GM20000 (cell line): ENCODE results near the gene HCRT.

Experiments
- DNase-seq: peaks from one replicate; pipeline ENCODE4 v3.0.0; 2012; ENCODE audit warnings: low spot score
- TF ChIP-seq, protein P1 (sequence below): IDR thresholded peaks from 2 replicates; pipeline ENCODE4 v1.5.1; 2012; ENCODE audit warnings: mild to moderate bottlenecking, control low read depth; ENCODE audit errors: extremely low read depth, missing control alignments

HCRT gene

DNA sequence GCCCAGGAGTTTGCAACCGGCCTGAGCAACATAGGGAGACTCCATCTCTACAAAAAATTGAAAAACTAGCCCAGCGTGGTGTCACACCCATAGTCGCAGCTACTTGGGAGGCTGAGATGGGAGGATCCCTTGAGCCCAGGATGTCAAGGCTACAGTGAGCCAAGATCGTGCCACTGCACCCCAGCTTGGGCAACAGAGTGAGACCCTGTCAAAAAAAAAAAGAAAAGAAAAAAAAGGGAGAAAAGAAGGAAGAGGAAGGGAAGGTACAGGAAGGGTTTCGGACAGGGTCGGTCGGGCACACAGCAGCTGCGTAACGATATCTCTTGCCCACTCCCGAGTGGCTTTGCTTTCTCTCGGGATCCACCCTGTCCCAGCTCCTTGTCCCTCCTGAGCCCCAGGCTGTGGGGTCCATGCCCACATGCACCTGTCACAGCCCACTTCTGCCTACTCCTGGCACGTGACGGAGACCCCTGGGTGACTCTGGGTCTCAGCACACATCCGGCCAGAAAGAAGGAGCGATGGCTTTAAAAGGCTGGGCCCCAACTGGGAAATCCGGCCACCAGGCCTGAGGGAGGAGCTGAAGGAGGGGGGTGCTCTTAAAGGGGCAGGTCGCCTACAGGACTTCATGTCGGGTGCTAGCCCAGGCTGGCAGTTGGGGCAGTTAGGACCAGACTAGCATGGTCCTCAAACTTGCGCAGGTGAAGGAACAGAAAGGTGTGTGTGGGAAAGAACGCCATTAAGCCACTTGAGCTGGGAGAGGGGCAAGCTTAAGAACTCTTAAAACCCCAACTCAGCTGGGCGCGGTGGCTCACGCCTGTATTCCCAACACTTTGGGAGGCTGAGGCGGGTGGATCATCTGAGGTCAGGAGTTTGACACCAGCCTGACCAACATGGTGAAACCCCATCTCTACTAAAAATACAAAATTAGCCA, 9.0 kb upstream of the HCRT start, which contains the start of gene GHDC:
Gene GHDC, minus strand, starts transcription at position 526 of the 931 bp plus-strand sequence. CDS start 913 bp downstream, outside the sequence.
- TF ChIP-seq, protein P1, sequence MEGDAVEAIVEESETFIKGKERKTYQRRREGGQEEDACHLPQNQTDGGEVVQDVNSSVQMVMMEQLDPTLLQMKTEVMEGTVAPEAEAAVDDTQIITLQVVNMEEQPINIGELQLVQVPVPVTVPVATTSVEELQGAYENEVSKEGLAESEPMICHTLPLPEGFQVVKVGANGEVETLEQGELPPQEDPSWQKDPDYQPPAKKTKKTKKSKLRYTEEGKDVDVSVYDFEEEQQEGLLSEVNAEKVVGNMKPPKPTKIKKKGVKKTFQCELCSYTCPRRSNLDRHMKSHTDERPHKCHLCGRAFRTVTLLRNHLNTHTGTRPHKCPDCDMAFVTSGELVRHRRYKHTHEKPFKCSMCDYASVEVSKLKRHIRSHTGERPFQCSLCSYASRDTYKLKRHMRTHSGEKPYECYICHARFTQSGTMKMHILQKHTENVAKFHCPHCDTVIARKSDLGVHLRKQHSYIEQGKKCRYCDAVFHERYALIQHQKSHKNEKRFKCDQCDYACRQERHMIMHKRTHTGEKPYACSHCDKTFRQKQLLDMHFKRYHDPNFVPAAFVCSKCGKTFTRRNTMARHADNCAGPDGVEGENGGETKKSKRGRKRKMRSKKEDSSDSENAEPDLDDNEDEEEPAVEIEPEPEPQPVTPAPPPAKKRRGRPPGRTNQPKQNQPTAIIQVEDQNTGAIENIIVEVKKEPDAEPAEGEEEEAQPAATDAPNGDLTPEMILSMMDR: no peak
- DNase-seq: peak; percentile 90

DNA sequence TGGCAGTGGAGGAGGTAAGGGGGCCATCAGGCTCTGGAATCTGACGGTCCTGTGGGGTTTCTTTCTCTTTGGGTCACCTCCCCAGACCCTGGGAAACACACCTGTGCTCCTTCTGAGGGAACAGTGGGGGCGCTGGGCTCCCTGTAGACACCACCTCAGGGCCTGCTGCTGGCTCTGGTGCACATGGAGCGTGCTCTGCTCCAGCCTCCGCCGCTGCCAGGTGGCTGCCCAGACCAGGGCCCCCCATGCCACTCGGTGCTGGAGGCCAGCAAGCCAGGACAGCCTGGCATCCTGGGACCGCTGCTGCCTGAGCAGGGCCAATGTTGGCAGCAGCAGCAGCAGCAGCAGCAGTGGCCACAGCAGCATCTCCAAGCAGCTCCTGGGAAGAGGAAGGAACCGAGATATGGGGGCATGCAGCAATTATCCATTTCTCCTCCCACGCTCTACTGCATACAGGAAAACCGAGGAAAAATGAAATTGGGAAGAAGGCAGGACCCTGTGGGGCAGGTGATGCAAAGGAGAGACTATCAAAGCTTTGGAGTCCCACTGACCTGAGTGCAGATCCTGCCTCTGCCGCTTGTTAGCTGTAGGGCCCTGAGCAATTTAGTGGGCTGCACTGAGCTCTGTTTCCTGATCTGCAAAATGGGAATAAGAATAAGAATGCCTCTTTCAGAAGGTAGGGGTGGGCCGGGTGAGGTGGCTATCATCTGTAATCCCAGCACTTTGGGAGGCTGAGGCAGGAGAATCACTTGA, 8.1 kb upstream of the HCRT start:
- TF ChIP-seq, protein P1: no peak
- DNase-seq: no peak

DNA sequence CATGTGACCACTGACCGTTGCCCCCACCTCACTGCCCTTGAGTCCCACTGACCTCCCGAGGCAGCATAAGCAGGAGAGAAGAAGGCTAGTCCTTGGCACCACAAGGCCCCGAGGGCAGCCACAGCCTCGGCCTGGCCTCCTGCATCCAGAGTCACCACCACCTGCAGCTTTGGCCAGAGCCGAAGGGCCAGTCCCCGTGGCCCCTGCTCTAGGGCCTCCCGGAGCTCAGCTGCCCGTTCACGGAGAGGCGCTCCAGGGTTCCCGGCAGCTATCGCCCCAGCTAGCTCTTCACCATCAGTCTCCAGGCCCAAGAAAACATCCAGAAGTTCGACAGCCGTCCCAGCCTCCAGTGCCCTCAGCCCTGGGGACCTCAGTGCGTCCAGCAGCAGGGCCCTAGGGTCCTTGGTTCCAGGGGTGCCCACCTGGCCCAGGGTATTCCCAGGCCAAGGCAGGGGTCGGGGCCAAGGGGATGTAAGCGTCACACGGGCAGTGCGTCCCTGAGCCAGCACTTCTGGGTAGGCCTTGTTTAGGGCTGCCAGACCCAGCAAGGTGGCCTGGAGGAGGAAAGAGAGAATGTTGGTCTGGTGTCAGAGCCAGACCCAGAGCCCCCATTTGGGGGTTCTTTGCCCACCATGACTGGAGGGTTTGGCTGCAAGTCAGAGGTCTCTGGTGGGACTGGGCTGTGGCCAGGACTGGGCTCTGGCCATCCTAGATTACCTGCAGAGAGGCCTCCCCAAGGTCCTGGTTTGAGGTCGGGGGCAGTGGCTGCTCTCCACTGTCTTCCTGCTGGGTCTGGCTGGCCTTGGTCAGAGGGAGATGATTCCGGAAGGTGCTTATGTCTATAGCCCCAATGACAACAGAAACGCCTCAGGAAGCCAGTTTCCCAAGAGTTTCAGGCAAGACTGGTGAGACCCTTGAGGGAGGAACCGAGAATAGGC, 7.2 kb upstream of the HCRT start:
- no peak for DNase-seq
- TF ChIP-seq, protein P1: no peak

DNA sequence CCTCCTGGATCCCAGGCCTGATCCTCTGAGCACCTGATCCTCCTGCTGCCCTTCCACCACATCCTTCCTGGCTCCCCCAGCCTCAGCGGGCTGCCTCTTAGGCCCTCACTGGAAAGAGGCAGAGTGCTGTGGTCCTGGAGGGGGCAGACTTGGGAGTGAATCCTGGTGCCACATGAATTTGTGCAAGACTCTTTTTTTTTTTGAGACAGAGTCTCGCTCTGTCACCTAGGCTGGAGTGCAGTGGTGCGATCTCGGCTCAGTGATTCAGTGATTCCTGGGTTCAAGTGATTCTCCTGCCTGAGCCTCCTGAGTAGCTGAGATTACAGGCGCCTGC, 6.0 kb upstream of the HCRT start:
- TF ChIP-seq, protein P1: no peak
- DNase-seq: no peak

DNA sequence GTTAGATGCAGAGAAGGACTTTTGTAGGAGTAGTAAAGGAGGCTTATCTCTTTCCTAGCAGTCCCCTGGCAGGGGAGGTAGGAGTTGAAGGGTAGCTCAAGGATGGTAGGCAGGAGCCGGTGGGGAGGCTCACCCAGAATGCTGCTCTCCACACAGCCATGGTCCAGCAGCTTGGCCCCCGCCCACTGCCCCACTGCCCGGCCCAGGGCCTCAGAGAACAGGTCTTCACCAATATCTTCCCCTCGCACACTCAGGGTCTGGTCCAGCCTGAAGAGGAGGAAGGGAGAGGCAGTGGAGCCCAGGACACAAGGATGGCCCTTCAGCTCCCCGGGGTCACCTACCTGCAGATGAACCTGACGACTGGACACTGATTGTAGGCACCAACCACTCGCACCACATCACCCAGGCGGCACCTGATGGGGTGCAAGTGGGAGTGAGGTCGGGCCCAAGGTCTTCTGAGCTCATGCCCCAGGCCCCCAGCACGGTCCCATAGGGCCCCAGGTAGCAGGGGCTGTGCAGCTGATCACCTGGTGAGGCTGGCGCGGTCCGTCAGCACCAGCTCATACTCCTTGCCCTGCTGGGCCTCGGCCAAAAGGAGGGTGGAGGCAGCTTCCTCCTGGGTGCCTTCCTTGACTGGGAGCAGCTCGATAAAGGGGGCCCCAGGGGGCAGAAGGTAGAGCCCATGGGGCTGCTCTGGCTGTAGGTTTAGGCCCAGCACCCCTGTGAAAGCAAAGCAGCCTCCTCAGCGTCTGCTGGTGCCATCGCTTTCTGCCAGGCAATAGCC, 5.4 kb upstream of the HCRT start:
- TF ChIP-seq, protein P1: no peak
- DNase-seq: no peak

DNA sequence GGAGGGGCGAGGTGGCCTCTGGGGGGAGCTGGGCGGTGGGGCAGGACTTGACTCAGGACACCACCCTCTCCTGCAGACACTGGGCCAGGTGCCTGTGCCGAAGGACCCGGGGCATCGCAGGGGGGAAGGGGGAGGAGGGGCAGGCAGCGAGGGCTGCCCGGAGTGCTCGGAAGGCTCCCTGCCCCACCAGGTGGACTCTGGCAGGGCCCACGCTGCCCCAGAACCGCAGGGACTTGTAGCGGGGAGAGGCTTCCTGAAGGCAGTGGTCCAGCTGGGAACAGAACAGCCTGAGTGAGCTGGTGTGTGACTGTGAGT, 4.4 kb upstream of the HCRT start:
- TF ChIP-seq, protein P1: no peak
- DNase-seq: no peak
